Measurements from ENCODE around the gene ZNF32. TPM values are rescaled to one million over a fixed set of nuclear protein-coding genes. Genes with fewer than 3 reads are reported as not detected.

Gene ZNF32
- total RNA-seq, 3 donors from 2014 or later: 53.1 to 74.3 (median 54.4) TPM

GRCh38 chr10:43596546-43596945 is 52.1 kb downstream of the ZNF32 start:
- intact Hi-C loops (cut with DNase I; ENCODE audit: low total_unique reads): no loop called here
- TF ChIP-seq POLR2AphosphoS5 (IDR thresholded peaks at IDR 0.05) (no peak), CTCF (IDR thresholded peaks at IDR 0.05) (no peak), POLR2A (IDR thresholded peaks at IDR 0.05) (no peak)
- H3K27ac ChIP-seq: no peak overlapping the region
- no peak for DNase-seq (ENCODE audit: low spot score in 2 of 2)
- no peak overlapping the region for H3K4me3 ChIP-seq
- no peaks in the 10 kb centered on the region for H3K4me1 ChIP-seq
- H3K27me3 ChIP-seq: no peaks in the 10 kb centered on the region
- H3K36me3 ChIP-seq: no peaks in the 10 kb centered on the region
- peaks cover 0 to 3% of the 10 kb centered on the region in 2 donors for H3K9me3 ChIP-seq

GRCh38 chr10:43595739-43596298 is 52.9 kb downstream of the ZNF32 start:
- Histone ChIP-seq H3K4me1 (no peaks in the 10 kb centered on the region), H3K4me3 (no peak overlapping the region), H3K36me3 (no peaks in the 10 kb centered on the region), H3K27ac (no peak overlapping the region), H3K9me3 (peaks cover 0 to 7% of the 10 kb centered on the region in 2 donors), H3K27me3 (no peaks in the 10 kb centered on the region)
- TF ChIP-seq POLR2AphosphoS5 (IDR thresholded peaks at IDR 0.05) (no peak), CTCF (IDR thresholded peaks at IDR 0.05) (no peak), POLR2A (IDR thresholded peaks at IDR 0.05) (no peak)
- DNase-seq (ENCODE audit: low spot score in 2 of 2): no peak
- intact Hi-C loops (cut with DNase I; ENCODE audit: low total_unique reads): no loop called here

- H3K27me3 ChIP-seq: no peaks in the 10 kb centered on the region
- intact Hi-C loops (cut with DNase I; ENCODE audit: low total_unique reads): no loop called here
- no peaks in the 10 kb centered on the region for H3K4me1 ChIP-seq
- peak overlapping the region in 2 of 3 donors; percentile 25 to 50 for H3K4me3 ChIP-seq
- H3K9me3 ChIP-seq: peaks cover 0 to 7% of the 10 kb centered on the region in 2 donors
- no peak for DNase-seq (ENCODE audit: low spot score in 2 of 2)
- TF ChIP-seq POLR2AphosphoS5 (IDR thresholded peaks at IDR 0.05) (no peak), POLR2A (IDR thresholded peaks at IDR 0.05) (no peak), CTCF (IDR thresholded peaks at IDR 0.05) (no peak)
- H3K36me3 ChIP-seq: no peaks in the 10 kb centered on the region
- no peak overlapping the region for H3K27ac ChIP-seq
Measured at GRCh38 chr10:43594944-43595589, 53.6 kb downstream of the ZNF32 start.

Other genes starting within 250 kb of the ZNF32 start
- gene HNRNPF, start 239.7 kb downstream of the ZNF32 start, total RNA-seq: 100 to 1,000 TPM; 175 to 213 (median 207) TPM
- 10 to 100 TPM in 2 of 3 donors, 1 to 10 TPM in 1; 8.5 to 16.4 (median 12.8) TPM for gene ZNF487, start 211.8 kb downstream of the ZNF32 start, total RNA-seq
- gene ZNF239, start 74.3 kb downstream of the ZNF32 start, total RNA-seq: 1 to 10 TPM; 2.7 to 9.1 (median 8.5) TPM
- 1 to 10 TPM; 3.9 to 4.5 (median 4.0) TPM for gene ZNF485, start 42.4 kb downstream of the ZNF32 start, total RNA-seq

All from breast epithelium (tissue), 4 donors.